WI38 (cell line): ENCODE measurements around the gene IFNL2.
"Not testable (repeated sequence)": the region's sequence is repeated elsewhere in the genome, so short reads cannot be mapped to it uniquely, and the experiment has no call there.

ENCODE experiments used
- H3K4me3 ChIP-seq: 2 replicates; pipeline ENCODE4 v1.5.1; 2011; ENCODE audit warnings: low read depth, mild to moderate bottlenecking, control low read depth, low read length
- CTCF ChIP-seq: IDR thresholded peaks from 2 replicates; pipeline ENCODE4 v1.5.1; 2012; ENCODE audit warnings: low read depth, mild to moderate bottlenecking, control low read depth, low read length

IFNL2 gene

GRCh38 chr19:39261704-39262103, 6.5 kb upstream of the IFNL2 start:
- TF ChIP-seq CTCF, result no peak
- no peak overlapping the region for H3K4me3 ChIP-seq

GRCh38 chr19:39262496-39262895, 5.7 kb upstream of the IFNL2 start:
- H3K4me3 ChIP-seq, result no peak overlapping the region
- no peak for TF ChIP-seq CTCF

- TF ChIP-seq CTCF, result no peak
- no peak overlapping the region for H3K4me3 ChIP-seq
Measured at GRCh38 chr19:39263912-39264305, 4.3 kb upstream of the IFNL2 start.

- TF ChIP-seq CTCF, result no peak
- H3K4me3 ChIP-seq, result no peak overlapping the region
Measured at GRCh38 chr19:39264306-39265290, 3.6 kb upstream of the IFNL2 start.

GRCh38 chr19:39265321-39265916, 2.8 kb upstream of the IFNL2 start:
- TF ChIP-seq CTCF, result no peak
- no peak overlapping the region for H3K4me3 ChIP-seq

GRCh38 chr19:39268531-39269223, 481 bp downstream of the IFNL2 start:
- H3K4me3 ChIP-seq, result not testable (repeated sequence)

GRCh38 chr19:39269369-39269768, 1.2 kb downstream of the IFNL2 start:
- not testable (repeated sequence) for H3K4me3 ChIP-seq
